ENCODE results near the gene SLC26A8.
A peak's percentile ranks its signal among the peaks of the same experiment; 100 is the strongest.

Gene SLC26A8

GRCh38 chr6:36032261-36032660 lies 7.8 kb upstream of the SLC26A8 start:
- Histone ChIP-seq H3K18ac (ENCODE audit: low read length) (no peak overlapping the region), H4K91ac (ENCODE audit: low read depth, low read length) (no peak overlapping the region), H3K79me2 (ENCODE audit: control insufficient read depth, insufficient read depth, low read length, poor library complexity) (peaks cover 12% of the 10 kb centered on the region), H2BK12ac (ENCODE audit: low read length) (no peak overlapping the region), H4K12ac (ENCODE audit: low read depth, low read length) (no peak overlapping the region), H3K4me1 (ENCODE audit: control insufficient read depth in 1 of 2, insufficient read depth in 2 of 2, low read length in 2 of 2) (peaks cover 0 to 2% of the 10 kb centered on the region in 2 experiments), H3K27me3 (ENCODE audit: insufficient read depth, low read length) (no peaks in the 10 kb centered on the region), H3K14ac (ENCODE audit: low read length) (no peak overlapping the region), H3K27ac (ENCODE audit: low read depth, low read length) (no peak overlapping the region), H3K23ac (ENCODE audit: low read length) (no peak overlapping the region), H3K9me3 (ENCODE audit: insufficient read depth, low read depth, low read length) (peaks cover 3% of the 10 kb centered on the region), H3K4me3 (ENCODE audit: low read depth, low read length) (no peak overlapping the region), H3K9ac (ENCODE audit: low read length) (no peak overlapping the region), H3K79me1 (ENCODE audit: low read length) (peaks cover 9% of the 10 kb centered on the region), H2AFZ (ENCODE audit: insufficient read depth, low read length, poor library complexity) (no peak overlapping the region), H3K36me3 (ENCODE audit: control insufficient read depth in 1 of 2, insufficient read depth in 2 of 2, low read length in 2 of 2) (no peaks in the 10 kb centered on the region), H4K8ac (ENCODE audit: low read depth, low read length) (no peak overlapping the region), H2BK5ac (ENCODE audit: low read depth, low read length, poor library complexity) (no peak overlapping the region), H2BK120ac (ENCODE audit: insufficient read depth, low read length, poor library complexity) (no peak overlapping the region), H3K4me2 (ENCODE audit: low read length) (no peak overlapping the region), H2AK5ac (ENCODE audit: low read length) (no peak overlapping the region), H3K4ac (ENCODE audit: low read depth, low read length) (peak overlapping the region; percentile 83)
- no CpG with 5 or more reads among the region's 1 CpG for WGBS (ENCODE audit: extremely low coverage, insufficient coverage, insufficient read length)
- no peak for DNase-seq

DNA sequence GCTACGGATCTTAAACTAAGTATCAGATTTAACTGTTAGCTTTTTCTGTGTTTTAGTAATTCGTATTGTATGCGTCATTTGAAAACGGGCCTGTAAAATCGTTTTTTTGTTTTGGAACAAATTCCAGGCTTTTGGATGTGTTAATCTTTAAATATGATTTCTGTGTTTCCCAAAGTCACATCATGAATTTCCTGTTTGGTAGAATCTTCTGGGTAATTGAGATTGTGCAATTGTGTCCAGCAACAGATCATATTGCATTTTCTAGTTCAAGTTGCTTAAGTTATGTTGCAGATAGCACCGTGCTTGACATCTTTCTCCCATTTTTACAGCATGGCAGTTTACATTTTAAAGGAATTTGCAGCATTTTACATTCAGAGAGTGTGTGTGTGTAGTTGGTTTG lies 5.0 kb upstream of the SLC26A8 start:
- Histone ChIP-seq H3K36me3 (ENCODE audit: control insufficient read depth in 1 of 2, insufficient read depth in 2 of 2, low read length in 2 of 2) (no peaks in the 10 kb centered on the region), H4K12ac (ENCODE audit: low read depth, low read length) (no peak overlapping the region), H2BK120ac (ENCODE audit: insufficient read depth, low read length, poor library complexity) (no peak overlapping the region), H3K4me2 (ENCODE audit: low read length) (peak overlapping the region; percentile 43), H3K9me3 (ENCODE audit: insufficient read depth, low read depth, low read length) (peaks cover 3% of the 10 kb centered on the region), H4K91ac (ENCODE audit: low read depth, low read length) (no peak overlapping the region), H3K4me3 (ENCODE audit: low read depth, low read length) (no peak overlapping the region), H3K23ac (ENCODE audit: low read length) (no peak overlapping the region), H3K4me1 (ENCODE audit: control insufficient read depth in 1 of 2, insufficient read depth in 2 of 2, low read length in 2 of 2) (peaks cover 3 to 7% of the 10 kb centered on the region in 2 experiments), H3K18ac (ENCODE audit: low read length) (no peak overlapping the region), H3K9ac (ENCODE audit: low read length) (no peak overlapping the region), H3K14ac (ENCODE audit: low read length) (no peak overlapping the region), H2AK5ac (ENCODE audit: low read length) (no peak overlapping the region), H3K27ac (ENCODE audit: low read depth, low read length) (no peak overlapping the region), H3K27me3 (ENCODE audit: insufficient read depth, low read length) (no peaks in the 10 kb centered on the region), H3K79me2 (ENCODE audit: control insufficient read depth, insufficient read depth, low read length, poor library complexity) (peaks cover 14% of the 10 kb centered on the region), H3K4ac (ENCODE audit: low read depth, low read length) (peak overlapping the region; percentile 44), H2BK5ac (ENCODE audit: low read depth, low read length, poor library complexity) (no peak overlapping the region), H2BK12ac (ENCODE audit: low read length) (no peak overlapping the region), H3K79me1 (ENCODE audit: low read length) (peaks cover 9% of the 10 kb centered on the region), H4K8ac (ENCODE audit: low read depth, low read length) (no peak overlapping the region), H2AFZ (ENCODE audit: insufficient read depth, low read length, poor library complexity) (no peak overlapping the region)
- DNase-seq = peak; percentile 46 to 90
- no CpG with 5 or more reads among the region's 6 CpGs for WGBS (ENCODE audit: extremely low coverage, insufficient coverage, insufficient read length)

DNA sequence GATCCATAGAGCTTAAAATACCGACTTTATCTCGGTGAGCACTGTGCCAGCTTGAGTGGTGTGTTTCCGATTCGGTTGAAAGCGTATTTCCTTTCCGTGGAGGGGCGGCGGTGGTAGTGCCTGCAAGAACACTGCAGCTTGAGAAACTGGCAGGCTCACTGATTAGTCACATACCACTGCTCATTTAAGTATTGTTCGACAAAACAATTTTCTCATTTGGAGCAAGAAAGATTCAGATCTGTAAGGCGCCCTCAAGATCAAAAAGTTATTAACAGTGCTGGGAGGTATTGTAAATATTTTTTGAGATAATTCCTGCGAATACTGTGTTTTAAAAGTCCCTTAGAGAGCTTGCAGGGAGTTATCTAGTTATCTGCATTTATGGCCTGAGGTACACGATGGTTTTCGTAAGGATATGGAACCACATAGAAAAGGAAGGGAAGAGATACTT lies 4.5 kb upstream of the SLC26A8 start:
- no peak overlapping the region for H3K14ac ChIP-seq (ENCODE audit: low read length)
- H2BK120ac ChIP-seq (ENCODE audit: insufficient read depth, low read length, poor library complexity) = no peak overlapping the region
- no peak overlapping the region for H2AFZ ChIP-seq (ENCODE audit: insufficient read depth, low read length, poor library complexity)
- no peak overlapping the region for H3K27ac ChIP-seq (ENCODE audit: low read depth, low read length)
- H3K4me3 ChIP-seq (ENCODE audit: low read depth, low read length) = peak overlapping the region; percentile 65
- no peak overlapping the region for H3K4ac ChIP-seq (ENCODE audit: low read depth, low read length)
- H3K79me1 ChIP-seq (ENCODE audit: low read length) = peaks cover 9% of the 10 kb centered on the region
- no peak overlapping the region for H4K91ac ChIP-seq (ENCODE audit: low read depth, low read length)
- no peak overlapping the region for H2BK12ac ChIP-seq (ENCODE audit: low read length)
- H3K27me3 ChIP-seq (ENCODE audit: insufficient read depth, low read length) = no peaks in the 10 kb centered on the region
- no peak overlapping the region for H4K8ac ChIP-seq (ENCODE audit: low read depth, low read length)
- no peak overlapping the region for H2BK5ac ChIP-seq (ENCODE audit: low read depth, low read length, poor library complexity)
- peaks cover 7 to 9% of the 10 kb centered on the region in 2 experiments for H3K4me1 ChIP-seq (ENCODE audit: control insufficient read depth in 1 of 2, insufficient read depth in 2 of 2, low read length in 2 of 2)
- no peak overlapping the region for H4K12ac ChIP-seq (ENCODE audit: low read depth, low read length)
- no peaks in the 10 kb centered on the region for H3K36me3 ChIP-seq (ENCODE audit: control insufficient read depth in 1 of 2, insufficient read depth in 2 of 2, low read length in 2 of 2)
- H3K9me3 ChIP-seq (ENCODE audit: insufficient read depth, low read depth, low read length) = peaks cover 3% of the 10 kb centered on the region
- H3K79me2 ChIP-seq (ENCODE audit: control insufficient read depth, insufficient read depth, low read length, poor library complexity) = peaks cover 15% of the 10 kb centered on the region
- peak; percentile 45 to 71 for DNase-seq
- no peak overlapping the region for H3K23ac ChIP-seq (ENCODE audit: low read length)
- H3K9ac ChIP-seq (ENCODE audit: low read length) = no peak overlapping the region
- H2AK5ac ChIP-seq (ENCODE audit: low read length) = no peak overlapping the region
- peak overlapping the region; percentile 91 for H3K4me2 ChIP-seq (ENCODE audit: low read length)
- H3K18ac ChIP-seq (ENCODE audit: low read length) = no peak overlapping the region
- WGBS (ENCODE audit: extremely low coverage, insufficient coverage, insufficient read length) = no CpG with 5 or more reads among the region's 13 CpGs

GRCh38 chr6:36028088-36028876 lies 3.8 kb upstream of the SLC26A8 start:
- Histone ChIP-seq H3K4ac (ENCODE audit: low read depth, low read length) (peak overlapping the region; percentile 39), H4K8ac (ENCODE audit: low read depth, low read length) (peak overlapping the region; percentile 92), H3K4me2 (ENCODE audit: low read length) (peak overlapping the region; percentile 91), H3K9me3 (ENCODE audit: insufficient read depth, low read depth, low read length) (peaks cover 3% of the 10 kb centered on the region), H4K12ac (ENCODE audit: low read depth, low read length) (peak overlapping the region; percentile 79), H3K36me3 (ENCODE audit: control insufficient read depth in 1 of 2, insufficient read depth in 2 of 2, low read length in 2 of 2) (no peaks in the 10 kb centered on the region), H3K27ac (ENCODE audit: low read depth, low read length) (peak overlapping the region; percentile 84), H3K9ac (ENCODE audit: low read length) (peak overlapping the region; percentile 96), H3K4me3 (ENCODE audit: low read depth, low read length) (peak overlapping the region; percentile 100), H2BK12ac (ENCODE audit: low read length) (no peak overlapping the region), H3K79me1 (ENCODE audit: low read length) (peaks cover 9% of the 10 kb centered on the region), H3K23ac (ENCODE audit: low read length) (peak overlapping the region; percentile 93), H2BK120ac (ENCODE audit: insufficient read depth, low read length, poor library complexity) (peak overlapping the region; percentile 81), H2AFZ (ENCODE audit: insufficient read depth, low read length, poor library complexity) (peak overlapping the region; percentile 87), H3K18ac (ENCODE audit: low read length) (peak overlapping the region; percentile 89), H3K14ac (ENCODE audit: low read length) (peak overlapping the region; percentile 25), H3K4me1 (ENCODE audit: control insufficient read depth in 1 of 2, insufficient read depth in 2 of 2, low read length in 2 of 2) (peaks cover 8 to 9% of the 10 kb centered on the region in 2 experiments), H3K79me2 (ENCODE audit: control insufficient read depth, insufficient read depth, low read length, poor library complexity) (peaks cover 13% of the 10 kb centered on the region), H2BK5ac (ENCODE audit: low read depth, low read length, poor library complexity) (peak overlapping the region; percentile 80), H4K91ac (ENCODE audit: low read depth, low read length) (peak overlapping the region; percentile 75), H2AK5ac (ENCODE audit: low read length) (peak overlapping the region; percentile 55), H3K27me3 (ENCODE audit: insufficient read depth, low read length) (no peaks in the 10 kb centered on the region)
- WGBS (ENCODE audit: extremely low coverage, insufficient coverage, insufficient read length) = no CpG with 5 or more reads among the region's 44 CpGs
- peak; percentile 34 to 48 for DNase-seq

All from trophoblast cell (in vitro differentiated cells and primary cell).